VCaP (cell line): ENCODE results near the gene DTNA.
"Not testable (repeated sequence)": the region's sequence is repeated elsewhere in the genome, so short reads cannot be mapped to it uniquely, and the experiment has no call there.

ENCODE experiments used
- H3K27ac ChIP-seq: fragments of 450-650 bp; 2 replicates; pipeline ENCODE4 v1.5.1; 2017
- TF ChIP-seq, protein P1 (sequence below): fragments of 450-650 bp; conservative IDR thresholded peaks from 2 replicates; pipeline ENCODE4 v1.5.1; 2017; ENCODE audit warnings: mild to moderate bottlenecking, moderate library complexity

Gene DTNA

DNA sequence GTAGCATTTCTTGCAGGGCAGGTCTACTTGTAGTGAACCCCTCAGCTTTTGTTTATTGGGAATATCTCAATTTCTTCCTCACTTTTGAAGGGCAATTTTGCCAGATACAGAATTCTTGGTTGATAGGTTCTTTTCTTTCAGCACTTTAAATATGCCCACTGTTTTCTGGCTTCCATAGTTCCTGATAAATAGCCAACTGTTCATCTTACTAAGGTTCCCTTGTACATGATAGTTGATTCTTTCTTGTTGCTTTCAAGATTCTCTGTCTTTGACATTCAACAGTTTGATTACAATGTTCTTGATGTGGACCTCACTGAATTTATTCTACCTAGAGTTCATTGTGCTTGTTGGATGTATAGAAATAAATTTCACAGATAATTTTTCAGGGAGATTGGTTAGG lies 183.1 kb downstream of the DTNA start:
- H3K27ac ChIP-seq = no peak overlapping the region
- TF ChIP-seq, protein P1, sequence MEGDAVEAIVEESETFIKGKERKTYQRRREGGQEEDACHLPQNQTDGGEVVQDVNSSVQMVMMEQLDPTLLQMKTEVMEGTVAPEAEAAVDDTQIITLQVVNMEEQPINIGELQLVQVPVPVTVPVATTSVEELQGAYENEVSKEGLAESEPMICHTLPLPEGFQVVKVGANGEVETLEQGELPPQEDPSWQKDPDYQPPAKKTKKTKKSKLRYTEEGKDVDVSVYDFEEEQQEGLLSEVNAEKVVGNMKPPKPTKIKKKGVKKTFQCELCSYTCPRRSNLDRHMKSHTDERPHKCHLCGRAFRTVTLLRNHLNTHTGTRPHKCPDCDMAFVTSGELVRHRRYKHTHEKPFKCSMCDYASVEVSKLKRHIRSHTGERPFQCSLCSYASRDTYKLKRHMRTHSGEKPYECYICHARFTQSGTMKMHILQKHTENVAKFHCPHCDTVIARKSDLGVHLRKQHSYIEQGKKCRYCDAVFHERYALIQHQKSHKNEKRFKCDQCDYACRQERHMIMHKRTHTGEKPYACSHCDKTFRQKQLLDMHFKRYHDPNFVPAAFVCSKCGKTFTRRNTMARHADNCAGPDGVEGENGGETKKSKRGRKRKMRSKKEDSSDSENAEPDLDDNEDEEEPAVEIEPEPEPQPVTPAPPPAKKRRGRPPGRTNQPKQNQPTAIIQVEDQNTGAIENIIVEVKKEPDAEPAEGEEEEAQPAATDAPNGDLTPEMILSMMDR = no peak

- H3K27ac ChIP-seq = no peak overlapping the region
- TF ChIP-seq, protein P1 = peak; percentile 66
Observed at GRCh38 chr18:34901299-34901698, 191.2 kb downstream of the DTNA start.

DNA sequence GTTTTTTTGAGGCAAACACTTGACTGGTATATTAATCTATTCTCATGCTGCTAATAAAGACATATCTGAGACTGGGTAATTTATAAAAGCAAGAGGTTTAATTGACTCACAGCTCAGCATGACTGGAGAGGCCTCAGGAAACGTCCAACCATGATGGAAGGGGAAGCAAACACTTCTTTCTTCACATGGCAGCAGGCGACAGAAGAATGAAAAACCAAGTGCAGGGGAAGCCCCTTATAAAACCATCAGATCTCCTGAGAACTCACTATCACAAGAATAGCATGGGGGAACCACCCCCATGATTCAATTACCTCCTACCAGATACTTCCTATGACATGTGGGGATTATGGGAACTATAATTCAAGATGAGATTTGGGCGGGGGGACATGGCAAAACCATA lies 194.9 kb downstream of the DTNA start:
- no peak overlapping the region for H3K27ac ChIP-seq
- TF ChIP-seq, protein P1 = no peak

DNA sequence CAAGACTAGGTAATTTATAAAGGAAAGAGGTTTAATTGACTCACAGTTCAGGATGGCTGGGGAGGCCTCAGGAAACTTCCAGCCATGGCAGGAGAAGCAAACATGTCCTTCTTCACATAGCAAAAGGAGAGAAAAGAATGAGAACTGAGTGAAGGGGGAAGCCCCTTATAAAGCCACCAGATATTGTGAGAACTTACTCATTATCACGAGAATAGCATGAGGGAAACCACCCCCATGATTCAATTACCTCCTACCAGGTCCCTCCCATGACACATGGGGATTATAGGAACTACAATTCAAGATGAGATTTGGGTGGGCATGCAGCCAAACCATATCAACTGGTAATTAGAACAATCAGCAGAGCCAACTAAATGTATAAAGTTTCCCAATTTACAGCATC lies 196.9 kb downstream of the DTNA start:
- H3K27ac ChIP-seq = not testable (repeated sequence)

DNA sequence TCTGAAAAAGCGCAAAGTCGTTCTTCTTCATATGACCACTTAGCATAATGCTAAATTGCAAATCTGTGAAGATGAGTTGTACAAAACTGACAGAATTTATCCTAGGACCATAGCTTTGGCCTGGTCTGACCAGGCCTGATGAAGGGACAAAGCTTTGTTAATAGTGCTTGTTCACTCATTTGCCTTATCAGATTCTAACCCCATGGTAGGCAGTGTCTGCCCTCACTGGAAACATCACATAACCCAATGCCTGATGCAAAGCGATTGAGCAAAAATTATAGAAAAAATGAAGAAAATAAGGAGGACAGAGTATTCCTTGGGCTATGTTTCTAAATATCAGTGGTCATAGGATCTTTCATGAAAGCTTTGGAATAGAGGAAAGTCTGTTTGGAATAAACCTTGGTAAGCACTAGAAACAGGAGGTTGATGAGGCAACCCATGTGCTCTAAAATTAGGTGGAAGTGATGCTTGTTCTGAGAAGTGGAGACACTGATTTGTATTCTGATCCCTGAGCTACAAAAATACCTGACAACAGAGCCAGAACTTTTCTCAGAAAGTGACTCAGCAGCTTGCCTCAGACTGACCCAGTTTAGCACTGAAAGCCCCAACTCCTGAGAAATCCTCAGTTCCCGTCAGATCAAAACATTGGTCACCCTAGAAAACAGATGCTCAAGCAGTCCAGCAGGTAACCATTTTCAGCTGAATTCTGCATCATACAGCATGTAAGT lies 199.7 kb downstream of the DTNA start:
- TF ChIP-seq, protein P1 = no peak
- no peak overlapping the region for H3K27ac ChIP-seq

DNA sequence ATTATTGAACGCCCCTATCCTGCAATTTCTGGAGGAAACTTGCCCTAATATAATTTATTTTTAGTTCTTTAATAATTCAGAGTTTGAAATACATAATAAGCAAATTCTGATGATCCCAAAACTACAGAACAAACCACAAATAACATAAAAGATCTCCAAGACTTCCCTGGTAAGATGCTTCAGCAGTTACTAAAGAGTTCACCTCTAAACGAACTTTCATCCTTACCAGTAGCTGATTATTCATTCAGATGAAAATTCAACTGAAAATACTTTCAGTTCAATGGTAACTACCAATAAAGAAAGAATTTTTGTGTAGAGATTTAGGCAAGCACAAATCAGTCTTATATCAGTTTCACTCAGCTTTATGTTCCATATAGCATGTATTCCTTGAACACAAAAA lies 201.0 kb downstream of the DTNA start:
- TF ChIP-seq, protein P1 = no peak
- no peak overlapping the region for H3K27ac ChIP-seq

GRCh38 chr18:34911661-34912384 lies 201.7 kb downstream of the DTNA start:
- TF ChIP-seq, protein P1 = no peak

More at GRCh38 chr18:34911661-34912384, 201.7 kb downstream of the DTNA start:
- H3K27ac ChIP-seq = no peak overlapping the region
